HG02763 (cell line): ENCODE results near the gene ZAP70.

Source experiments
- ATAC-seq: cut with Tn5 transposase; IDR thresholded peaks from one replicate; pipeline ENCODE4 v1.9.1; 2021; ENCODE audit warnings: mild to moderate bottlenecking, moderate library complexity; ENCODE audit not compliant: unreplicated experiment

ZAP70 gene

GRCh38 chr2:97732436-97733340 lies 19.3 kb downstream of the ZAP70 start:
- no peak for ATAC-seq

GRCh38 chr2:97733341-97734035 lies 20.1 kb downstream of the ZAP70 start:
- no peak for ATAC-seq

- ATAC-seq: no peak
Observed at GRCh38 chr2:97734061-97735051, 21.0 kb downstream of the ZAP70 start.

- ATAC-seq: no peak
Observed at GRCh38 chr2:97735161-97735561, 21.8 kb downstream of the ZAP70 start.

GRCh38 chr2:97736185-97736584 lies 22.8 kb downstream of the ZAP70 start:
- no peak for ATAC-seq

- ATAC-seq: no peak
Observed at GRCh38 chr2:97736608-97737330, 23.4 kb downstream of the ZAP70 start.

GRCh38 chr2:97737421-97738178 lies 24.2 kb downstream of the ZAP70 start:
- ATAC-seq: no peak

GRCh38 chr2:97738179-97739019 lies 25.0 kb downstream of the ZAP70 start:
- no peak for ATAC-seq

- ATAC-seq: no peak
Observed at GRCh38 chr2:97739020-97739892, 25.9 kb downstream of the ZAP70 start.

- no peak for ATAC-seq
Observed at GRCh38 chr2:97739893-97740245, 26.5 kb downstream of the ZAP70 start.

- ATAC-seq: peak; percentile 51
Observed at GRCh38 chr2:97740590-97741182, 27.3 kb downstream of the ZAP70 start.

- ATAC-seq: no peak
Observed at GRCh38 chr2:97741251-97741650, 27.9 kb downstream of the ZAP70 start.

- ATAC-seq: no peak
Observed at GRCh38 chr2:97741686-97742085, 28.3 kb downstream of the ZAP70 start.

- ATAC-seq: no peak
Observed at GRCh38 chr2:97742381-97742847, 29.0 kb downstream of the ZAP70 start.

GRCh38 chr2:97743913-97744312 lies 30.5 kb downstream of the ZAP70 start:
- no peak for ATAC-seq

GRCh38 chr2:97745474-97746174 lies 32.2 kb downstream of the ZAP70 start:
- ATAC-seq: no peak

- no peak for ATAC-seq
Observed at GRCh38 chr2:97747285-97747684, 33.9 kb downstream of the ZAP70 start.
